SK-N-SH treated with all-trans-retinoic acid at 6 μM for 48 hours (cell line): ENCODE results near the gene STUM.
A peak's percentile ranks its signal among the peaks of the same experiment; 100 is the strongest.

Experiments used
- ATAC-seq: fragments of 200-7000 bp; cut with Tn5 transposase; 3 replicates; pipeline ENCODE4 v1.9.1; 2020; ENCODE audit warnings: mild to moderate bottlenecking, moderate library complexity
- ARNTL ChIP-seq: fragments of 450-650 bp; formaldehyde crosslinking; IDR thresholded peaks from 2 replicates; pipeline ENCODE4 v1.5.0; 2020; ENCODE audit warnings: low read depth, mild to moderate bottlenecking, moderate library complexity, borderline replicate concordance
- BACH2 ChIP-seq: fragments of 250-450 bp; sonication (Bioruptor Pico); IDR thresholded peaks from 2 replicates; pipeline ENCODE4 v1.9.0; 2021; ENCODE audit warnings: mild to moderate bottlenecking, borderline replicate concordance
- CREB5 ChIP-seq: fragments of 250-450 bp; sonication (Bioruptor Pico); IDR thresholded peaks from 2 replicates; pipeline ENCODE4 v1.5.1; 2020; ENCODE audit warnings: low read depth, mild to moderate bottlenecking, moderate library complexity
- CSDC2 ChIP-seq: fragments of 250-450 bp; sonication (Bioruptor Pico); IDR thresholded peaks from 2 replicates; pipeline ENCODE4 v1.5.0; 2020; ENCODE audit warnings: mild to moderate bottlenecking, moderate library complexity
- CSRNP3 ChIP-seq: fragments of 250-450 bp; sonication (Bioruptor Pico); IDR thresholded peaks from 2 replicates; pipeline ENCODE4 v1.5.1; 2021; ENCODE audit warnings: mild to moderate bottlenecking, moderate library complexity
- ESRRG ChIP-seq: fragments of 250-450 bp; sonication (Bioruptor Pico); IDR thresholded peaks from 2 replicates; pipeline ENCODE4 v1.6.1; 2021; ENCODE audit warnings: mild to moderate bottlenecking
- GLIS3 ChIP-seq: fragments of 250-450 bp; sonication (Bioruptor Pico); IDR thresholded peaks from 2 replicates; pipeline ENCODE4 v1.5.0; 2020; ENCODE audit warnings: mild to moderate bottlenecking, moderate library complexity
- ISL1 ChIP-seq: fragments of 250-450 bp; sonication (Bioruptor Pico); IDR thresholded peaks from 2 replicates; pipeline ENCODE4 v2.1.2; 2022; ENCODE audit warnings: mild to moderate bottlenecking, moderate library complexity
- OSR1 ChIP-seq: fragments of 250-450 bp; sonication (Bioruptor Pico); IDR thresholded peaks from 2 replicates; pipeline ENCODE4 v1.8.0; 2022; ENCODE audit warnings: moderate library complexity, mild to moderate bottlenecking, inconsistent platforms
- PATZ1 ChIP-seq: fragments of 250-450 bp; sonication (Bioruptor Pico); IDR thresholded peaks from 2 replicates; pipeline ENCODE4 v1.8.0; 2020; ENCODE audit warnings: mild to moderate bottlenecking, moderate library complexity, borderline replicate concordance
- POU6F1 ChIP-seq: fragments of 250-450 bp; sonication (Bioruptor Pico); IDR thresholded peaks from 2 replicates; pipeline ENCODE4 v1.8.0; 2021; ENCODE audit warnings: low read depth, mild to moderate bottlenecking, moderate library complexity, borderline replicate concordance
- PPARA ChIP-seq: fragments of 250-450 bp; sonication (Bioruptor Pico); IDR thresholded peaks from 2 replicates; pipeline ENCODE4 v1.5.0; 2020; ENCODE audit warnings: mild to moderate bottlenecking, borderline replicate concordance
- RARB ChIP-seq: fragments of 250-450 bp; sonication (Bioruptor Pico); IDR thresholded peaks from 2 replicates; pipeline ENCODE4 v1.8.0; 2021; ENCODE audit warnings: mild to moderate bottlenecking, moderate library complexity
- SNAI2 ChIP-seq: fragments of 250-450 bp; sonication (Bioruptor Pico); IDR thresholded peaks from 2 replicates; pipeline ENCODE4 v1.5.0; 2020; ENCODE audit warnings: mild to moderate bottlenecking, moderate library complexity
- TCF4 ChIP-seq: fragments of 250-450 bp; sonication (Bioruptor Pico); IDR thresholded peaks from 2 replicates; pipeline ENCODE4 v1.8.0; 2021; ENCODE audit warnings: mild to moderate bottlenecking, moderate library complexity, borderline replicate concordance
- TOX ChIP-seq: fragments of 250-450 bp; sonication (Bioruptor Pico); IDR thresholded peaks from 2 replicates; pipeline ENCODE4 v1.8.0; 2021; ENCODE audit warnings: mild to moderate bottlenecking, moderate library complexity, borderline replicate concordance
- TSHZ2 ChIP-seq: fragments of 250-450 bp; sonication (Bioruptor Pico); IDR thresholded peaks from 2 replicates; pipeline ENCODE4 v1.5.0; 2020; ENCODE audit warnings: mild to moderate bottlenecking, moderate library complexity
- ZC3H10 ChIP-seq: fragments of 250-450 bp; sonication (Bioruptor Pico); IDR thresholded peaks from 2 replicates; pipeline ENCODE4 v1.5.1; 2021; ENCODE audit warnings: mild to moderate bottlenecking, moderate library complexity
- ZFP3 ChIP-seq: fragments of 250-450 bp; sonication (Bioruptor Pico); IDR thresholded peaks from 2 replicates; pipeline ENCODE4 v1.5.0; 2020; ENCODE audit warnings: mild to moderate bottlenecking, moderate library complexity
- ZFP30 ChIP-seq: fragments of 450-650 bp; formaldehyde crosslinking; IDR thresholded peaks from 2 replicates; pipeline ENCODE4 v1.5.0; 2022; ENCODE audit warnings: mild to moderate bottlenecking, moderate library complexity
- ZNF565 ChIP-seq: fragments of 450-650 bp; formaldehyde crosslinking; conservative IDR thresholded peaks from 2 replicates; pipeline ENCODE4 v1.5.0; 2020; ENCODE audit warnings: low read depth, mild to moderate bottlenecking, moderate library complexity
- ZNF70 ChIP-seq: fragments of 450-650 bp; formaldehyde crosslinking; IDR thresholded peaks from 2 replicates; pipeline ENCODE4 v1.5.0; 2020; ENCODE audit warnings: mild to moderate bottlenecking, moderate library complexity

STUM gene

GRCh38 chr1:226546926-226547325 is 1.6 kb upstream of the STUM start:
- no peak for ATAC-seq
- TF ChIP-seq POU6F1 (CRISPR knock-in tag) (no peak), ESRRG (CRISPR knock-in tag) (no peak), ZC3H10 (CRISPR knock-in tag) (no peak), ISL1 (no peak), TSHZ2 (no peak), CSDC2 (CRISPR knock-in tag) (no peak), CREB5 (CRISPR knock-in tag) (no peak), ZFP30 (CRISPR knock-in tag) (no peak), OSR1 (CRISPR knock-in tag) (no peak), ZFP3 (no peak), BACH2 (CRISPR knock-in tag) (no peak), TOX (CRISPR knock-in tag) (no peak), ZNF565 (CRISPR knock-in tag) (no peak), RARB (CRISPR knock-in tag) (no peak), CSRNP3 (no peak), GLIS3 (CRISPR knock-in tag) (no peak), PPARA (CRISPR knock-in tag) (no peak), ZNF70 (CRISPR knock-in tag) (no peak), ARNTL (CRISPR knock-in tag) (no peak), TCF4 (CRISPR knock-in tag) (no peak)

GRCh38 chr1:226547754-226548191 is 791 bp upstream of the STUM start:
- peak; percentile 97 for ATAC-seq
- no peak for TF ChIP-seq ZNF70 (CRISPR knock-in tag)
- TF ChIP-seq CSRNP3 = no peak
- TF ChIP-seq PATZ1 = no peak
- no peak for TF ChIP-seq BACH2 (CRISPR knock-in tag)
- no peak for TF ChIP-seq SNAI2 (CRISPR knock-in tag)
- TF ChIP-seq PPARA (CRISPR knock-in tag) = no peak
- TF ChIP-seq ZFP30 (CRISPR knock-in tag) = no peak
- TF ChIP-seq TSHZ2 = no peak
- no peak for TF ChIP-seq OSR1 (CRISPR knock-in tag)
- TF ChIP-seq, all 23 proteins: peak for 0
